Hematopoietic multipotent progenitor cell treated with erythropoietin and hydrocortisone succinate and interleukin-3 and kit ligand, for 8 days (in vitro differentiated cells): ENCODE data around the gene TMEM202.
A peak's percentile ranks its signal among the peaks of the same experiment; 100 is the strongest.
"Not testable (repeated sequence)": the region's sequence is repeated elsewhere in the genome, so short reads cannot be mapped to it uniquely, and the experiment has no call there.

Experiments used
- DNase-seq: peaks from one replicate; pipeline ENCODE4 v3.0.0-alpha.2; 2015

Gene TMEM202

GRCh38 chr15:72397796-72398588 is at the start of gene TMEM202:
TMEM202 (plus strand) TSS chr15:72398305; CDS start chr15:72398327, 22 bp downstream.
- DNase-seq = no peak

DNA sequence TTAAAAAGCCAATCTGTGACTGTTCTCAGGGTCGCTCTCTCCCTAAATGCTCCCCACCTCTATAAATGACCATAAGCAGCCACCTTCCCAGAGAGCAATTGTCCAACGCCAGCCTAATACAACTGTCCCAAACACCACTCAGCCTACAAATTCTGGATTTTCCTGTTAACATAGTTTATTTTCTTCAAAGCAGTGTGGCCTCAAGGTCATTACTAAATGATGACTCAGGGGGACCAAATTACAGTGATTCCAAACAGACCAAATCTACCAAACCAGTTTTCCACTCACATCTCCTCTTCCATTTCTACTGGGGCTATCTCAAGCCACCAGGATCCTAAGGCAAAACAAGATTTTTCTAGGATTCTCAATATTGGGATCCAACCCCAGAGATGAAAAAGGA is 44.8 kb upstream of the TMEM202 start:
- DNase-seq = no peak

GRCh38 chr15:72354496-72354895 is 43.6 kb upstream of the TMEM202 start:
- no peak for DNase-seq

DNA sequence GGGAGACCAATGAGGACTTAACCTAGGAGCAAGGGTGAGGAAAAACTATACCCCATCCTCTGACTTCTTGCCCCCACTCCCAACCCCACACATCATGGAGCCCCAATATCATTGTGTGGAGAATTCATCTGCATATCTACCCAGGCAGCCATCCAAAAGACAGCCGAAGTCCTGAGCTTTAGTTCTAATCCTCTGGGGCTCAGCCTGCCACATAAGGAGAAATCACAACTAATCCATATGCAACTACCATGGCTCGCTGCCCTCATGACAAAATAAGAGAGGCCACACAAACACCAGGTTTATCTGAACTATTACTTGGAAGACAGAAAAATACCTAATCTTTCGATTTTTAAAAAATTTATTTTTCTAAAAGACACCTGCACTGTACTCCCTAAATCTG is 40.0 kb upstream of the TMEM202 start:
- no peak for DNase-seq

DNA sequence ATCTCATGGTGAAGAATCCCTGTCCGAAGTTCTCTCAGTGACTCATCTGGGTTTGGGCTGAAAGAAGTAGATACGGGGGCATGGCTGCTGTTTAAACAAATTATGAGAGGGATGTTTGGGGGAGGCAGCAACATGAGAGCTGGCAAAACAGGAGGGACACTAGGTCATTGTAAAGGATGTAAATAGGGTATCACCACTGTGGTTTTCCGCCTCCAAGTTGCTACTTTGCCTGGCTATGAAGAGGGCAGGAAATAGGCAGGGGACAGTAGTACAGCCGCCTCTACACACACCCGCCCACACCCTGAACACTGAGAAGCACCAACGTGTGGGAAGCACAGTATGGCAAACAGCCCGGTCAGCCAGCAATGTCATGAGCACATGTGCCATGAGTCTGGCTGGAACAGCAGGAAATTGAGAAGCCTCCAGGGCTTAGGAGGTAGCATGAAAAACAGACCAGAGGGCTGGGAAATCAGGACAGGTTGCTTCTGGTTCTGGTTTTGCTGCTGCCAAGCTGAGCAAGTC is 39.4 kb upstream of the TMEM202 start:
- DNase-seq = no peak

- DNase-seq = no peak
Measured at GRCh38 chr15:72361176-72361575, 36.9 kb upstream of the TMEM202 start.

DNA sequence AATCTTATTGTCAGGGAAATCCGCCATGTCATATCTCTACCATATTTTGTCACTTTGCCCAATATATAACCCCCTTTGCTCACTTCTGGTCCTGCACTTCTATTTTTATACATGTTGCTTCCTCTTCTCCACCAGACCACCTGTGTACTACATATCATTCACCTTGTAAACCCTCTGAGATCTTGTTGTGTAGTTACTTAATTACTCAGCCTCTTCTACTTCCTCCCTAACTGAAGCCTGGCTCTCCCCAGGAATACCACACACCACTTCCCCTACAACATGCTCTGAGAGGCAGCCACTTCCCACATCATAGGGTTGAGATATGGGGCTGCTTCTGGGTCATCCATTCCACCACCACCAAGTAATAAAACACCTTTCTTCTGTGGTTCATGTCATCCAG is 32.3 kb upstream of the TMEM202 start:
- peak; percentile 9 for DNase-seq

DNA sequence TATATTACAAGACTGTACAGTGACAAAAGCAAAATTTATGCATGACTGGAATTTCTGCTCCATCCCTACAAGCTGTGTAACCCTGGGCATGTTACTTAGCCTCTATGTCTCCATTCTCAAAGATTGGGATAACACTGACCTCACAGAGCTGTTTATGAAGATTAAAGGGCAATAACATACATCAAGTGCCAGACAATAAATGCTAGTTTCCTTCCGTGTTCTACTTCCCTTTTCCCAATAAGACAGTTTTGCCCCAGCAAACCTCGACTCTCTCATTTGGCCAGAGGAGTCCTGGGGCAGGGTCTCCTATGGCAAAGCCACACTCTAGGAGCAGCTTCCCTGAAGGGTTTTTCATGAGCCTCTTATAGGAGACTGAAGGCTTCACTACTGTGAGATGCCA is 29.8 kb upstream of the TMEM202 start:
- no peak for DNase-seq

DNA sequence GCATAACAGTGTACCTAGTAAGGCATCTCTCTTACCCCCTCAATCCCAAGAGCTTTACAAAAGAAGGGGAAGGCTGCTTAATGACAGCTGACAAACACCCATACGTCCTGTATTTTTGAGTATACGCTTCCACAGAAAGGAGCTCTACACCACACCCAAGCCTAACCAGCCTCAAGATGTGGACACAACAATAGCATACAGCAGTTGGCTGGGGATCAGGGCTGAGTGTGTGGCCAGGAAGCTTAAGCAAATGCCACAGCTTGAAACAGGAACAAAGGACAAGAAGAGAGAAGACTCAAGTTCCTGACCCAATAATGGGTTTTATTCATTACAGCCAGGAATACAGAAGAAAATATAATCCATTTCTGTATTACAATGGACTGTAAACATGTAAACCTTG is 29.2 kb upstream of the TMEM202 start:
- no peak for DNase-seq

GRCh38 chr15:72369964-72370363 is 28.1 kb upstream of the TMEM202 start:
- DNase-seq = no peak

DNA sequence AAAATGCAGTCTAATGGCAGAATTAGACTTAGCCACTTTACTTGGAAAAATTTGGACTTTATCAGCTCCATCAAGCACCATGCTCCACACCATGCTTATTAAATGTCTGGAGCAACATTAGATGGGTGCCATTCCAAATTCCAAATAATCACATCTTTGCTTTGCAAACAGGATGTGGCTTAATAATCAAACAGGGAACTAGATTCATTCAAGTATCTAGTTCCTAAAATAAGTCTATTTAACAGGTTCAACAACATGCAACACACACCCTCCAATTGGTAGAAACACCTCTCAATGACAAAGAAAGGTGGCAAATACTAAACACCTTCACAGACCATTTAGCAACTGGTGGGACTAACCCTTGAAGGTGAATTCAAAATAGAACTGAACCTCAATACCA is 25.7 kb upstream of the TMEM202 start:
- DNase-seq = no peak

DNA sequence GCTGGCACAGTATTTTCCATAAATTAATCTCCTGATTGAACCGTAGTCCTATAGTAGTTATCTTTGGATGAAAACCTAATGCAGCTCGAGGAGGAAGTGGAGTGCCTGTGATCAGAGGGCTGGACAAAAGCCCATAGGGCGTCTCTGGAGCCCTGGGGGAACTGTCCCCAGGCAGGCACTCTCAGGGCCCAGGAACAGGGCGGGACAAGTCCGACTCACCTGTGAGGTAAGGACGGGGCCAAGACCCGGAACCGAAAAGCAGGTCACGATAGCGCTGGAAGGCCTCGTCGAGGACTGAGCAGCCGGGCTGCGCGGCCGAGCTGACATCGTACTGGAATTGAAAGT is 22.6 kb upstream of the TMEM202 start:
- DNase-seq = peak; percentile 51

- DNase-seq = peak; percentile 90
Measured at GRCh38 chr15:72375846-72376581, 22.1 kb upstream of the TMEM202 start, which contains the start of gene HEXA. HEXA (minus strand) TSS chr15:72376014; CDS start chr15:72375972, 42 bp downstream.

- no peak for DNase-seq
Measured at GRCh38 chr15:72377331-72377730, 20.8 kb upstream of the TMEM202 start.

DNA sequence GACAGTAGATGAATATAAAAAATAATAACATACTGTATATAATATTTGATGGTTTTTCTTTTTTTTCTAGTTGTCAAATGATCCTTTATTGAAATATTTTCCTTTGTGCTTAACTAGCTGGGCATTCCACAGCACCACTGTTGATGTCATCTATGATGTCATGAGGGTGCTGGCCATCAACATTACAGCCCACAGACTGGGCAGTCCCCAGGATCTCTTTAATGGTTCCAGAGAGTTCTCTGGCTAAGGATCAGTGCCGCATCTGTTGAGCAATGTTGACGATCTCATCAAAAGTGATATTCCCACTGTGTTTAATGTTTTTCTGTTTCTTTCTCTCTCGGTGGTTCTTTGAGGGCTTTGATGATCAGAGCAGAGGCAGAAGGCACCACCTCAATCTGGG is 19.0 kb upstream of the TMEM202 start:
- DNase-seq = not testable (repeated sequence)

GRCh38 chr15:72379856-72380430 is 18.2 kb upstream of the TMEM202 start:
- no peak for DNase-seq

- DNase-seq = no peak
Measured at GRCh38 chr15:72380743-72381142, 17.4 kb upstream of the TMEM202 start.

GRCh38 chr15:72382146-72382545 is 16.0 kb upstream of the TMEM202 start:
- DNase-seq = peak; percentile 11

DNA sequence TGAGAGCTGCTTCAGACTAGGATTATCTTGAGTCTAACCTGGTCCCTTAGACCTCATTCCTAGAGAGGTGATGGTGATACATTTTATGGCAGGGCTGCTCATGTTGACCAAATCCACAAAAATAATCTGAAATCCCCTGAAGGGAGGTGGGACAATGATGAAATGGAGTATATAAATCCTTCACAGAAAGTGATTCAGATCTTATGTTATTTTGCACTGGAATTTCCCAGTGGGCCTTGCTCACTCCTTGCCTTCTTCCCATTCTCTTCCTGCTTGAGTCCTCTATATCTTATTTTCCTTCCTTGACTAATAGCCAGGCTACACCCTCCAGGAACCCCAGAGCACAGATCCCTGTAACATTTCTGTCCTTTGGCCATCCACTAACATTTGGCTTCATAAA is 10.4 kb upstream of the TMEM202 start:
- DNase-seq = no peak

DNA sequence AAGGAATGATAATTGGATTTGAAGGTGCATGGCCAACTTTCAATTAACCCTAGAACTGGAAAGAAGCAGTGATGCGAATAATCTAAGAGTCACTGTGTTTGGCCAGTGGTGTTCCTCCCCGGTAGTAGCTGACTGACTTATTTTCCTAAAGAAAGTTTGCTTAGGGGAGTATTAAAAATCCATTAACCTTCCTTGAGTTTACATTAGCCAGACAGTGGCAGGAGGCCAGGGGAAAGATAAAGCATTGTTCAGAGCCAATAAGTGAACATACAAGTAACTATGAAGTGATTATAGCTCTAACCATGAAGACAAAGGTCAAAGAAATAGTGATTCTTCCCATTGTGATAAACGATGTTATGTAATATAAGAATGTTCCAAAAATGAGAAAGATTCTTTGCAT is 8.9 kb upstream of the TMEM202 start:
- DNase-seq = no peak

DNA sequence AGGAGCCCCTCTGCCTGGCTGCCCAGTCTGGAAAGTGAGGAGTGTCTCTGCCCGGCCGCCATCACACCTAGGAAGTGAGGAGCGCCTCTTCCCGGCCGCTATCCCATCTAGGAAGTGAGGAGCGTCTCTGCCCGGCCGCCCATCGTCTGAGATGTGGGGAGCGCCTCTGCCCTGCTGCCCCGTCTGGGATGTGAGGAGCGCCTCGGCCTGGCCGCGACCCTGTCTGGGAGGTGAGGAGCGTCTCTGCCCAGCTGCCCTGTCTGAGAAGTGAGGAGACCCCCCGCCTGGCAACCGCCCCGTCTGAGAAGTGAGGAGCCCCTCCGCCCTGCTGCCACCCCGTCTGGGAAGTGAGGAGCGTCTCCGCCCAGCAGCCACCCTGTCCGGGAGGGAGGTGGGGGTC is 1.8 kb upstream of the TMEM202 start:
- DNase-seq = not testable (repeated sequence)

DNA sequence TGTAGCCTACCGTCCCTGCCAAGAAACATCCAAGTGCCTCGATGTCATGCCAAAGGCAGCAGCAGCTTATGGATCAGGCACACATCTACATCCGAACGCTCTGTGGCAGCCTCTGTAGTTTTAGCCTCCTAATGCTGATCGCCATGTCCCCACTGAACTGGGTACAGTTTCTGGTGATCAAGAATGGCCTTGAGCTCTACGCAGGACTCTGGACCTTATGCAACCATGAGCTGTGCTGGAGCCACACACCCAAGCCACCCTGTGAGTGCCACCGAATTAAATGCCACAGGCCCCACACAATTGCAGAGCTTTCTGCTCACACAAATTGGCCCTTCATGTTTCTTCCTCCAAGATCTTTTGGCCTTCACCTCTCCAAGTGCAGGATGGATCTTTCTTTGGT is 543 bp downstream of the TMEM202 start:
- no peak for DNase-seq

DNA sequence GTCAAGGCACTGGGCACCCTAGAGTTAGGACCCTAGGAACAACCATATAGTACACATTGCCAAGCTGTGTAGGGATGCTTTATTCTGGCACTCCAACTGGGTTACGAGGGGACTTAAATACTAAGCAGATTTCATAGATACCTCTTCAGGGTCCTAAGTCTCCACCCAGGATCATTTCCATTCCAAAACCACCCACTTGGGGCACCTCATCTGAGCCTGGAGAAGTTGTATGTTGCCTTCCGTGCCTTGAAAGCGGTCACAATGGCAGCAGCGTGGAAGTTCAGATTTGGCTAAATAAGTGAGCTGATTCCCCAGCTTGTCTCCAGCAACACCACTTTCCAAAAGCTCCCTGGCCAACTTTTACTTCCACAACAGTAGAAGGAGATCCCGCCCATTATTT is 4.6 kb downstream of the TMEM202 start:
- no peak for DNase-seq

GRCh38 chr15:72404356-72404755 is 6.3 kb downstream of the TMEM202 start:
- DNase-seq = no peak
